Mucosa of descending colon (tissue), 3 donors: ENCODE measurements around the gene GPR157. TPM values are rescaled to one million over a fixed set of nuclear protein-coding genes. Genes with fewer than 3 reads are reported as not detected.

Source experiments
- ATAC-seq: fragments of 200-7000 bp; cut with Tn5 transposase; one replicate; pipeline ENCODE4 v1.9.1; 2020; ENCODE audit warnings: mild to moderate bottlenecking, moderate library complexity
- DNase-seq, 3 donors: peaks; one replicate each; pipeline ENCODE4 v3.0.0-alpha.2; 2020
- H3K36me3 ChIP-seq: fragments of 200-600 bp; one replicate; pipeline ENCODE4 v1.8.0; 2021; ENCODE audit warnings: low read depth, mild to moderate bottlenecking
- H3K4me1 ChIP-seq: fragments of 200-600 bp; one replicate; pipeline ENCODE4 v1.8.0; 2021; ENCODE audit warnings: low read depth, mild to moderate bottlenecking
- H3K4me3 ChIP-seq: fragments of 200-600 bp; one replicate; pipeline ENCODE4 v1.8.0; 2021; ENCODE audit warnings: mild to moderate bottlenecking
- H3K9me3 ChIP-seq: fragments of 200-600 bp; one replicate; pipeline ENCODE4 v1.8.0; 2021; ENCODE audit warnings: mild to moderate bottlenecking
- intact Hi-C, 2 donors: fragments of 100-400 bp; cut with DNase I in 1 of 2; cut with micrococcal nuclease in 1 of 2; formaldehyde crosslinking; loops; one replicate each; pipeline versions ENCODE4 v1.11.0 to v1.11.1; 2022; cut with DNase I, micrococcal nuclease
- long read RNA-seq, 2 donors: library from polyadenylated mRNA; unstranded; transcript quantifications; one replicate each; pipeline ENCODE4 v2.0.0, GENCODE V29; 2019 to 2021
- total RNA-seq, 3 donors: library from RNA; stranded (reverse); fragmentation: NEBNext Ultra II Directional in 2 of 3; extraction: Animal tissue kit (Norgen Biotek cat#: 25700) in 2 of 3; gene quantifications; one replicate each; pipeline versions ENCODE4 v1.2.1 to v1.2.4, GENCODE V29; 2021 to 2023
- TF ChIP-seq, protein P1 (sequence below): fragments of 200-600 bp; IDR thresholded peaks from one replicate; pipeline ENCODE4 v1.8.0; 2022; ENCODE audit warnings: antibody characterized with exemption, mild to moderate bottlenecking
- donor health status: DM: no; HTN: no; CAD: no; lungs with moderate emphysema.
- donor health status: DM: no; HTN: no; CAD: no.
- donor health status: DM: no; HTN: yes; CAD: no.

Gene GPR157
- 1 to 10 TPM; 7.0 to 8.7 (median 8.1) TPM for total RNA-seq
- long read RNA-seq, donor 1, full-length matches to known transcripts, result 1 of 4 reads
- long read RNA-seq, donor 1, partial matches to known transcripts, result 0 of 4 reads
- long read RNA-seq, donor 1, other reads (novel, unspliced or antisense), result 3 of 4 reads
- long read RNA-seq, donor 2, partial matches to known transcripts, result 0 of 3 reads
- long read RNA-seq, donor 2, other reads (novel, unspliced or antisense), result 3 of 3 reads

DNA sequence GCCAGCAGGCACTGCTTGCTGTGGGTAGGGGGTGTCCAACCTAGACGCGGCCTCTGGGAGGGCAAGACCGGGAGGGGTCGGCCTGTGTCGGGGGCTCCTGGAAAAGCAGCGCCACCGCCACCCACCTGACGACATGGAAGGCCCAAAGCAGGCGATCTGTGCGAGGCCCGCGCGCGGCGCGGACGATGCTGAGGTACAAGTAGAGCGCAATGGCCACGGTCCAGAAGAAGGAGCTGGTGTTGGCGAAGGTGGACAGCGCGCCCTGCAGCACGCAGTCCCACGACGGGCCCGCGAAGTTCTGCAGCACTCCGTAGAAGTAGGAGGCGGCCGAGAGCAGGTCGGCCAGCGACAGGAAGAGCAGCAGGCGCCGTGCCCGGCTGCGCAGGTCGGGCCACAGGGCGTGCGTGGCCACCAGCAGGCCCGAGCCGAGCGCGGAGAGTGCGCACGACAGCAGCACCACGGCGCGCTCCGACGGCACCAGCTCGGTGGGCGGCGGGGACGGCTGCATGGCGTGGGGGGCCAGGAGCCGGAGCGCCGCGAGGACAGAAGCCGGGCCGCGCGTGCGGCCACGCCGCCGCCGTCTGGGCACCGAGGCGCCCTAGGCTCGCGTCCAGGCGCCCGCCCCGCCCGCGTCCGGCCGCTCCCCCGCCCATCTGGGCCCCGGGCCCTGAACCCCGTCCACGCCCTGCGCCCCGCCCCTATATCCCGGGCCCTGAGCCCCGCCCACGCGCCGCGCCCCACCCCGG lies at the start of gene GPR157:
Gene GPR157, minus strand, starts transcription at position 583 of the 746 bp plus-strand sequence. Its CDS starts 75 bp downstream, at position 508.
- TF ChIP-seq, protein P1, sequence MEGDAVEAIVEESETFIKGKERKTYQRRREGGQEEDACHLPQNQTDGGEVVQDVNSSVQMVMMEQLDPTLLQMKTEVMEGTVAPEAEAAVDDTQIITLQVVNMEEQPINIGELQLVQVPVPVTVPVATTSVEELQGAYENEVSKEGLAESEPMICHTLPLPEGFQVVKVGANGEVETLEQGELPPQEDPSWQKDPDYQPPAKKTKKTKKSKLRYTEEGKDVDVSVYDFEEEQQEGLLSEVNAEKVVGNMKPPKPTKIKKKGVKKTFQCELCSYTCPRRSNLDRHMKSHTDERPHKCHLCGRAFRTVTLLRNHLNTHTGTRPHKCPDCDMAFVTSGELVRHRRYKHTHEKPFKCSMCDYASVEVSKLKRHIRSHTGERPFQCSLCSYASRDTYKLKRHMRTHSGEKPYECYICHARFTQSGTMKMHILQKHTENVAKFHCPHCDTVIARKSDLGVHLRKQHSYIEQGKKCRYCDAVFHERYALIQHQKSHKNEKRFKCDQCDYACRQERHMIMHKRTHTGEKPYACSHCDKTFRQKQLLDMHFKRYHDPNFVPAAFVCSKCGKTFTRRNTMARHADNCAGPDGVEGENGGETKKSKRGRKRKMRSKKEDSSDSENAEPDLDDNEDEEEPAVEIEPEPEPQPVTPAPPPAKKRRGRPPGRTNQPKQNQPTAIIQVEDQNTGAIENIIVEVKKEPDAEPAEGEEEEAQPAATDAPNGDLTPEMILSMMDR, result no peak
- DNase-seq (peak; percentile 94 to 97 (median 96)), ATAC-seq (peak; percentile 97)
- no peaks in the 10 kb centered on the region for H3K36me3 ChIP-seq
- H3K9me3 ChIP-seq, result no peaks in the 10 kb centered on the region
- H3K4me1 ChIP-seq, result peaks cover 9% of the 10 kb centered on the region
- H3K4me3 ChIP-seq, result peak within 1 kb of the TSS; percentile 30
- intact Hi-C loops, result no loop called here

GRCh38 chr1:9174762-9175161 lies 45.9 kb upstream of the GPR157 start:
- intact Hi-C loops, result no loop called here
- TF ChIP-seq, protein P1, result no peak
- ATAC-seq (no peak), DNase-seq (no peak)
- Histone ChIP-seq H3K9me3 (no peaks in the 10 kb centered on the region), H3K4me3 (no peak overlapping the region), H3K36me3 (no peaks in the 10 kb centered on the region), H3K4me1 (no peaks in the 10 kb centered on the region)

- intact Hi-C loops, result no loop called here
- no peaks in the 10 kb centered on the region for H3K36me3 ChIP-seq
- H3K4me3 ChIP-seq, result no peak overlapping the region
- ATAC-seq, result no peak
- H3K9me3 ChIP-seq, result no peaks in the 10 kb centered on the region
- no peaks in the 10 kb centered on the region for H3K4me1 ChIP-seq
- TF ChIP-seq, protein P1, result no peak
- DNase-seq, result no peak
These were observed 45.3 kb upstream of the GPR157 start for GRCh38 chr1:9174243-9174642.

DNA sequence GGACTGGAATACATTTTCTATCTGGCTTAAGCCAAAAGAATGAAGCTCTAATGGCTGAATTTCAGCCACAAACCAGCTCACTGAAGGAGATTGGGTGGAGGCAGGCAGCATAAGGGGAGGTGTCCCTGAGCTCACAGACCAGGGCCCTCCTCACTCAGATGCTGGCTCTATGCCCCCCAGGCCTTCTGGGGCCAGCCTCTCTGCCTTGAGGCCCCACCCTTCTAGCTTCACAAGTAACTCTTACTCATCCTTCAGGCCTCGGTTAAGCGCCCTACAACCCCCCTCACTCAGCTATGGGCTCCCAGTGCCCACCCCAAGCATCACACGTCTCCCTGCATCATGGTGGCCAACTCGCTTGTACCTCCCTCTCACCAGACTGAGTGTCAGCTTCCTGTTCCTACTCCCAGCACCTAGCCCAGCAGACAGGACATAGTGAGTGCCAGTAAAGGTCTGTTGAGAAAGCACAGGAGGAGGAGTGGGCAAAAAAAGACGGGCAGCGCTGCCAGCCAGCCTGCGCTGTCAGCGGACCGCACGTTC lies 40.8 kb upstream of the GPR157 start:
- H3K36me3 ChIP-seq, result no peaks in the 10 kb centered on the region
- no peaks in the 10 kb centered on the region for H3K9me3 ChIP-seq
- TF ChIP-seq, protein P1, result no peak
- DNase-seq, result no peak
- ATAC-seq, result no peak
- intact Hi-C loops, result no loop called here
- no peaks in the 10 kb centered on the region for H3K4me1 ChIP-seq
- no peak overlapping the region for H3K4me3 ChIP-seq

DNA sequence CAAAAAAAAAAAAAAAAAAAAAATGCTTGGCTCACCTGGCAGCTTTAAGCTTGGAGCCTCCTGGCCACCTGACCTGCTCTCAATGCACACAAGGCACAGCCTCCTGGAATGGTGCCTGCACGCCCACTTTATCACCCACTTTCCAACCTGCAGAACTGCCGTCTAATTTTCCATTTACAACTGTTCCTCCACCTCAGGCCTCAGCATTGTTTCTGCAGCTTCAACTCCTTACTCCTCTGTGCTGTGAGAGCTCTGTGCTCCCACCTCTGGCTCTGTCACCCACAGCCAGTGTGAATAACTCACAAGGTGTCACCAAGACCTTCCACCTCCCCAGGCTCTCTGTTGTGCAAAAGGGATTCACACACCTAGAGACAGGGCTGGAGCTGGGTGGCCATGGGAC lies 38.7 kb upstream of the GPR157 start:
- TF ChIP-seq, protein P1, result no peak
- H3K4me1 ChIP-seq, result no peaks in the 10 kb centered on the region

More for the DNA sequence above, 38.7 kb upstream of the GPR157 start:
- ATAC-seq (no peak), DNase-seq (no peak)
- Histone ChIP-seq H3K36me3 (no peaks in the 10 kb centered on the region), H3K4me3 (no peak overlapping the region), H3K9me3 (no peaks in the 10 kb centered on the region)
- intact Hi-C loops, result no loop called here
